Suprapubic skin (tissue), 4 donors: ENCODE results near the gene CAMSAP1. TPM values are rescaled to one million over a fixed set of nuclear protein-coding genes. Genes with fewer than 3 reads are reported as not detected.
"Not testable (repeated sequence)": the region's sequence is repeated elsewhere in the genome, so short reads cannot be mapped to it uniquely, and the experiment has no call there.

Experiments
- DNase-seq, 2 donors: peaks; one replicate each; pipeline ENCODE4 v3.0.0-alpha.2; 2019; ENCODE audit warnings: low spot score in 2 of 2
- H3K27ac ChIP-seq: fragments of 200-600 bp; sonication (generic); one replicate; pipeline ENCODE4 v1.5.1; 2019
- H3K27me3 ChIP-seq: fragments of 200-600 bp; sonication (generic); one replicate; pipeline ENCODE4 v1.5.1; 2019
- H3K36me3 ChIP-seq: fragments of 200-600 bp; sonication (generic); one replicate; pipeline ENCODE4 v1.5.1; 2019
- H3K4me1 ChIP-seq: fragments of 200-600 bp; sonication (generic); one replicate; pipeline ENCODE4 v1.5.1; 2019
- H3K4me3 ChIP-seq: fragments of 200-600 bp; sonication (generic); one replicate; pipeline ENCODE4 v1.5.1; 2019; ENCODE audit warnings: mild to moderate bottlenecking
- H3K9me3 ChIP-seq: fragments of 200-600 bp; sonication (generic); one replicate; pipeline ENCODE4 v1.5.1; 2019
- EP300 ChIP-seq: sonication (generic); formaldehyde crosslinking; IDR thresholded peaks from one replicate; pipeline ENCODE4 v1.6.1; 2017; ENCODE audit warnings: antibody characterized with exemption
- POLR2A ChIP-seq, 2 donors: fragments of 450-650 bp; IDR thresholded peaks; one replicate each; pipeline ENCODE4 v1.6.1; 2017; ENCODE audit warnings: antibody characterized with exemption in 2 of 2, mild to moderate bottlenecking in 2 of 2, moderate library complexity in 2 of 2
- POLR2AphosphoS5 ChIP-seq, 3 donors: sonication (generic); formaldehyde crosslinking; IDR thresholded peaks; one replicate each; pipeline ENCODE4 v1.6.1; 2017; ENCODE audit warnings: antibody characterized with exemption in 3 of 3
- WGBS: methylation state at CpG from one replicate; pipeline ENCODE4 v1.1.5; 2018; 5-methylcytosine and 5-hydroxymethylcytosine counted together
- total RNA-seq, 4 donors: library from RNA; depleted of rRNA; stranded (reverse); fragments of >200 nt; gene quantifications; one replicate each; pipeline ENCODE4 v1.1.0, GENCODE V29; 2016
- TF ChIP-seq, protein P1 (sequence below), 2 donors: fragments of 200-600 bp in 1 of 2; fragments of 450-650 bp in 1 of 2; sonication (generic) in 1 of 2; IDR thresholded peaks; one replicate each; pipeline ENCODE4 v1.5.1; 2016 to 2019; ENCODE audit warnings: antibody characterized with exemption in 2 of 2, mild to moderate bottlenecking in 1 of 2, moderate library complexity in 1 of 2

The CAMSAP1 gene
- total RNA-seq, 4 donors from 2014 or later = 42.0 to 58.3 (median 54.9) TPM

DNA sequence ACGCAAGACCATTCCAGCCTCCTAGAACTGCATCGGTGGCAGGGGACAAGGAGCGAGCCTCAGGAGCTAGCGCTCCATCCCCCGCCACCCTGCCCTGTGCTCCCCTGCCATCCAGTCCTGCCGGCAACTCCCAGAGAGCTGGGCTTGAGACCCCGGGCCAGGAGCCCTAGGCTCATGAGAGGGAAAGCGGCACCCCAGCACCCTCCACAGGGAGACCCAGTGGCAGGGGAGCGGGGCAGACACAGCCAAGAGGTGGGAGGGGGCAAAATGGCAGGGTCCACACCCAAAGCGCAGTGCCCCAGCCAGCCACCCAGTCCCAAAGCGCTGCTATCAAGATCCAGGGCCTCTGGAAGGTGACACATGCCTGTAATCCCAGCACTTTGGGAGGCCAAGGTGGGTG lies 41.1 kb upstream of the CAMSAP1 start:
- Histone ChIP-seq H3K27ac (peak overlapping the region; percentile 70), H3K27me3 (no peaks in the 10 kb centered on the region), H3K9me3 (no peaks in the 10 kb centered on the region), H3K4me3 (no peak overlapping the region), H3K36me3 (peaks cover 72% of the 10 kb centered on the region), H3K4me1 (peaks cover 40% of the 10 kb centered on the region)
- 78% methylated on average over 7 of the region's 11 CpGs for WGBS
- no peak for TF ChIP-seq POLR2AphosphoS5 (IDR thresholded peaks at IDR 0.05)
- no peak for TF ChIP-seq EP300
- TF ChIP-seq, protein P1, sequence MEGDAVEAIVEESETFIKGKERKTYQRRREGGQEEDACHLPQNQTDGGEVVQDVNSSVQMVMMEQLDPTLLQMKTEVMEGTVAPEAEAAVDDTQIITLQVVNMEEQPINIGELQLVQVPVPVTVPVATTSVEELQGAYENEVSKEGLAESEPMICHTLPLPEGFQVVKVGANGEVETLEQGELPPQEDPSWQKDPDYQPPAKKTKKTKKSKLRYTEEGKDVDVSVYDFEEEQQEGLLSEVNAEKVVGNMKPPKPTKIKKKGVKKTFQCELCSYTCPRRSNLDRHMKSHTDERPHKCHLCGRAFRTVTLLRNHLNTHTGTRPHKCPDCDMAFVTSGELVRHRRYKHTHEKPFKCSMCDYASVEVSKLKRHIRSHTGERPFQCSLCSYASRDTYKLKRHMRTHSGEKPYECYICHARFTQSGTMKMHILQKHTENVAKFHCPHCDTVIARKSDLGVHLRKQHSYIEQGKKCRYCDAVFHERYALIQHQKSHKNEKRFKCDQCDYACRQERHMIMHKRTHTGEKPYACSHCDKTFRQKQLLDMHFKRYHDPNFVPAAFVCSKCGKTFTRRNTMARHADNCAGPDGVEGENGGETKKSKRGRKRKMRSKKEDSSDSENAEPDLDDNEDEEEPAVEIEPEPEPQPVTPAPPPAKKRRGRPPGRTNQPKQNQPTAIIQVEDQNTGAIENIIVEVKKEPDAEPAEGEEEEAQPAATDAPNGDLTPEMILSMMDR (IDR thresholded peaks at IDR 0.05) = no peak
- TF ChIP-seq POLR2A (IDR thresholded peaks at IDR 0.05) = no peak
- no peak for DNase-seq

DNA sequence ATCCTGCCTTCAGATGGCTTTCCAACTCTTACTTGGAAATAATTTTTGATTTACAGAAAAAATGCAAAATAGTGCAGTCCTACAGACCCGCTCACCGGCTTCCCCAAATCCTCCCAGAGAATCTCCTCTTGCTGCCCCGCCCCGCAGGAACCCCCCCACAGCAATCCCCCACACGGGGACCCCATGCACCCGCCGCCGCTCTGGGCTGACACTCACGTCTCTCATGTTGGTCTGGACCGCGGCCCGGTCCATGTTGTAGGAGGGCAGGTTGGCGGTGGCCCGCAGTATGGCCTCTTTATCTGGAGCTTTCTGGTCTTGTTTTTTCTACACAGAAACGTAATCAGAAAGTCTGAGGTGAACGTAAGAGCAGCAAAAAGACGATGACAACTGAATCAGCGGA lies 40.2 kb upstream of the CAMSAP1 start:
- no peak for DNase-seq
- Histone ChIP-seq H3K4me1 (peaks cover 34% of the 10 kb centered on the region), H3K9me3 (no peaks in the 10 kb centered on the region), H3K27ac (no peak overlapping the region), H3K36me3 (peaks cover 75% of the 10 kb centered on the region), H3K27me3 (no peaks in the 10 kb centered on the region), H3K4me3 (no peak overlapping the region)
- 95% methylated on average over 18 of the region's 18 CpGs for WGBS
- TF ChIP-seq, protein P1 (IDR thresholded peaks at IDR 0.05) = no peak

DNA sequence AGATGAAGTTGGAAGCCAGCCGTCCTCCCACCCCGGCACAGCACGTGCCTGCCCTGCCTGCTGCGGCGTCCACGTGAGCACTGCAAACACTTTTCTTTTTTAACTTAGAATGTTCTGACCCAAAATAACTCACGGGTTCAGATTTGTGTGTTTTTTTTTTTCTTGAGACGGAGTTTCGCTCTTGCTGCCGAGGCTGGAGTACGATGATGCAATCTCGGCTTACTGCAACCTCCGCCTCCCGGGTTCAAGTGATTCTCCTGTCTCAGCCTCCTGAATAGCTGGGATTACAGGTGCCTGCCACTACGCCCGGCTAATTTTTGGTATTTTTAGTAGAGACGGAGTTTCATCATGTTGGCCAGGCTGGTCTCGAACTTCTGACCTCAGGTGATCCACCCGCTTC lies 39.8 kb upstream of the CAMSAP1 start:
- Histone ChIP-seq H3K36me3 (peaks cover 70% of the 10 kb centered on the region), H3K4me1 (peaks cover 29% of the 10 kb centered on the region)
- WGBS = 95% methylated on average over 19 of the region's 19 CpGs
- DNase-seq, H3K27me3 ChIP-seq, H3K4me3 ChIP-seq, H3K9me3 ChIP-seq, H3K27ac ChIP-seq: not testable (repeated sequence)

DNA sequence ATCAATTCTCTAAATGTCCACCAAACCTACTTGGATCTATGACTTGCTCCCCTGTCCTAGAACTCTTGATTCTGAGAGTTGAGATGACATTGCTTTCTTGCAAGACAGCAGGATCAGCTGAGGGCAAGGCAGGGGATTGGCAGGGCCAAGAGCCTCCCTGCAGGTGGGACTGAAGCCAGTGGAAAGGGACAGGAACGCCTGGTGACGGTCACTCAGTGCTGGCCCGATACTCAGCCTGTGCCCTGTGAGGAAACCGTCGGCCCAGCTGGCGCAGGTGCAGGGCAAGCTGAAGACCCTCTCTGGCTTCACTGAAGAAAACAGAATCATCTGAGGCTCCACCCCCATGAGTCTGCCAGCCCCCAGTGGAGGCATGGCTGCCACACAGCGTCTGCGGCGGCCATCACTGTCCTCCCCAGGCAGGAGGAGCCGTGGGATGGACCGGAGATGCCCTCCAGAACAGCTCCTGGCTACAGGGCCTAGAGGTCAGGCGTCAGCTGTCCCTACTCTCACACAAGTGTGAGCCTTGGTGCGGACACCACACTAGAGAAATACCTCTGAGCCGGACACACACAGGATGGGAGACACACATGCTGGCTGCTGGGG lies 39.1 kb upstream of the CAMSAP1 start:
- WGBS = 98% methylated on average over 6 of the region's 14 CpGs
- Histone ChIP-seq H3K27ac (no peak overlapping the region), H3K36me3 (peaks cover 73% of the 10 kb centered on the region), H3K4me3 (no peak overlapping the region), H3K27me3 (no peaks in the 10 kb centered on the region), H3K9me3 (no peaks in the 10 kb centered on the region), H3K4me1 (peaks cover 23% of the 10 kb centered on the region)
- DNase-seq = no peak
- no peak for TF ChIP-seq POLR2AphosphoS5 (IDR thresholded peaks at IDR 0.05)
- no peak for TF ChIP-seq EP300
- no peak for TF ChIP-seq POLR2A (IDR thresholded peaks at IDR 0.05)
- TF ChIP-seq, protein P1 (IDR thresholded peaks at IDR 0.05) = no peak

DNA sequence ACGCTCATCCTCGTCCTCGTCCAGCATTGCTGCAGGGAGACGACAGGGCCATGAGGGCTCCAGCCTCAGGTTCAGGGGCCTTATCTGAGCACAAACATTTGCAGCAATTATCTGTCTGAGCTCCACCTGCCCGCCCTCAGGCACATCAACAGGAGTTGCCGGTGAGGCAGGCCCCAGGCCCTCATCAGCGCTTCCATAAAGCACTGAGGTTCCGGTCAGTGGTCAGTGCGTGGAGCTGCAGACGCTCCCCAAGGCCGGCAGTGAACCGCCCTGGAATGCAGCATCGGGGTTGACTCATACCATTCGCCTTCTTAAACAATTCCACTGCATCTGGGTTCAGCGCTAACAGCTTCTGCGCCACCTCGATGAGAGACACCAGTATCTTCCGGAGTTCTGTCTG lies 38.6 kb upstream of the CAMSAP1 start:
- H3K4me3 ChIP-seq = no peak overlapping the region
- WGBS = 93% methylated on average over 13 of the region's 18 CpGs
- peaks cover 79% of the 10 kb centered on the region for H3K36me3 ChIP-seq

More for the DNA sequence above, 38.6 kb upstream of the CAMSAP1 start:
- no peak for TF ChIP-seq POLR2A (IDR thresholded peaks at IDR 0.05)
- no peak for TF ChIP-seq EP300
- TF ChIP-seq POLR2AphosphoS5 (IDR thresholded peaks at IDR 0.05) = no peak
- TF ChIP-seq, protein P1 (IDR thresholded peaks at IDR 0.05) = no peak
- H3K9me3 ChIP-seq = no peaks in the 10 kb centered on the region
- H3K27me3 ChIP-seq = no peaks in the 10 kb centered on the region
- H3K27ac ChIP-seq = no peak overlapping the region
- DNase-seq = no peak
- peaks cover 20% of the 10 kb centered on the region for H3K4me1 ChIP-seq
